Nephron progenitor cell (in vitro differentiated cells): Measurements from ENCODE around the gene HAGHL.
"Not testable (repeated sequence)": the region's sequence is repeated elsewhere in the genome, so short reads cannot be mapped to it uniquely, and the experiment has no call there.

Source experiments
- DNase-seq: peaks from one replicate; pipeline ENCODE4 v3.0.0; 2021
- H3K27ac Mint-ChIP-seq: 2 replicates; pipeline ENCODE4 v1.8.0; 2021; ENCODE audit warnings: mild to moderate bottlenecking, moderate library complexity, mixed read lengths
- H3K27me3 Mint-ChIP-seq: 2 replicates; pipeline ENCODE4 v1.8.0; 2021; ENCODE audit warnings: mild to moderate bottlenecking, low read depth, mixed read lengths; ENCODE audit not compliant: poor library complexity
- H3K36me3 Mint-ChIP-seq: 2 replicates; pipeline ENCODE4 v1.8.0; 2021; ENCODE audit warnings: low read depth, mixed read lengths
- H3K4me1 Mint-ChIP-seq: 2 replicates; pipeline ENCODE4 v1.8.0; 2021; ENCODE audit warnings: mixed read lengths
- H3K4me3 Mint-ChIP-seq: 2 replicates; pipeline ENCODE4 v1.8.0; 2021; ENCODE audit warnings: mild to moderate bottlenecking, moderate library complexity, mixed read lengths
- H3K9me3 Mint-ChIP-seq: 2 replicates; pipeline ENCODE4 v1.8.0; 2021; ENCODE audit warnings: mild to moderate bottlenecking, moderate library complexity, mixed read lengths
- TF ChIP-seq, protein P1 (sequence below): fragments of 200-600 bp; sonication (generic); IDR thresholded peaks from 2 replicates; pipeline ENCODE4 v1.5.0; 2021; ENCODE audit warnings: antibody characterized with exemption

HAGHL gene

GRCh38 chr16:710500-711075, 16.3 kb upstream of the HAGHL start:
- peaks cover 69% of the 10 kb centered on the region for H3K27me3 Mint-ChIP-seq
- no peak overlapping the region for H3K27ac Mint-ChIP-seq
- H3K36me3 Mint-ChIP-seq: no peaks in the 10 kb centered on the region
- TF ChIP-seq, protein P1, sequence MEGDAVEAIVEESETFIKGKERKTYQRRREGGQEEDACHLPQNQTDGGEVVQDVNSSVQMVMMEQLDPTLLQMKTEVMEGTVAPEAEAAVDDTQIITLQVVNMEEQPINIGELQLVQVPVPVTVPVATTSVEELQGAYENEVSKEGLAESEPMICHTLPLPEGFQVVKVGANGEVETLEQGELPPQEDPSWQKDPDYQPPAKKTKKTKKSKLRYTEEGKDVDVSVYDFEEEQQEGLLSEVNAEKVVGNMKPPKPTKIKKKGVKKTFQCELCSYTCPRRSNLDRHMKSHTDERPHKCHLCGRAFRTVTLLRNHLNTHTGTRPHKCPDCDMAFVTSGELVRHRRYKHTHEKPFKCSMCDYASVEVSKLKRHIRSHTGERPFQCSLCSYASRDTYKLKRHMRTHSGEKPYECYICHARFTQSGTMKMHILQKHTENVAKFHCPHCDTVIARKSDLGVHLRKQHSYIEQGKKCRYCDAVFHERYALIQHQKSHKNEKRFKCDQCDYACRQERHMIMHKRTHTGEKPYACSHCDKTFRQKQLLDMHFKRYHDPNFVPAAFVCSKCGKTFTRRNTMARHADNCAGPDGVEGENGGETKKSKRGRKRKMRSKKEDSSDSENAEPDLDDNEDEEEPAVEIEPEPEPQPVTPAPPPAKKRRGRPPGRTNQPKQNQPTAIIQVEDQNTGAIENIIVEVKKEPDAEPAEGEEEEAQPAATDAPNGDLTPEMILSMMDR: no peak
- H3K9me3 Mint-ChIP-seq: no peaks in the 10 kb centered on the region
- no peak for DNase-seq
- H3K4me1 Mint-ChIP-seq: peaks cover 9% of the 10 kb centered on the region
- H3K4me3 Mint-ChIP-seq: no peak overlapping the region

GRCh38 chr16:711084-711483, 15.8 kb upstream of the HAGHL start:
- DNase-seq: no peak
- H3K27me3 Mint-ChIP-seq: peaks cover 68% of the 10 kb centered on the region
- no peak overlapping the region for H3K4me3 Mint-ChIP-seq
- H3K36me3 Mint-ChIP-seq: no peaks in the 10 kb centered on the region
- no peak overlapping the region for H3K27ac Mint-ChIP-seq
- TF ChIP-seq, protein P1: no peak
- peaks cover 11% of the 10 kb centered on the region for H3K4me1 Mint-ChIP-seq
- no peaks in the 10 kb centered on the region for H3K9me3 Mint-ChIP-seq

GRCh38 chr16:711548-712320, 15.2 kb upstream of the HAGHL start:
- H3K4me1 Mint-ChIP-seq: peaks cover 17% of the 10 kb centered on the region
- H3K27ac Mint-ChIP-seq: no peak overlapping the region
- peaks cover 65% of the 10 kb centered on the region for H3K27me3 Mint-ChIP-seq
- peak; percentile 93 for DNase-seq
- H3K36me3 Mint-ChIP-seq: no peaks in the 10 kb centered on the region
- TF ChIP-seq, protein P1: peak; percentile 96
- H3K9me3 Mint-ChIP-seq: no peaks in the 10 kb centered on the region
- H3K4me3 Mint-ChIP-seq: no peak overlapping the region

- TF ChIP-seq, protein P1: peak; percentile 44
- not testable (repeated sequence) for H3K4me3 Mint-ChIP-seq, H3K36me3 Mint-ChIP-seq, H3K9me3 Mint-ChIP-seq
- Mint-ChIP-seq H3K4me1 (peaks cover 17% of the 10 kb centered on the region), H3K27me3 (peaks cover 55% of the 10 kb centered on the region), H3K27ac (peak overlapping the region; percentile 43)
- peak; percentile 53 for DNase-seq
Observed at GRCh38 chr16:712740-713250, 14.1 kb upstream of the HAGHL start.

DNA sequence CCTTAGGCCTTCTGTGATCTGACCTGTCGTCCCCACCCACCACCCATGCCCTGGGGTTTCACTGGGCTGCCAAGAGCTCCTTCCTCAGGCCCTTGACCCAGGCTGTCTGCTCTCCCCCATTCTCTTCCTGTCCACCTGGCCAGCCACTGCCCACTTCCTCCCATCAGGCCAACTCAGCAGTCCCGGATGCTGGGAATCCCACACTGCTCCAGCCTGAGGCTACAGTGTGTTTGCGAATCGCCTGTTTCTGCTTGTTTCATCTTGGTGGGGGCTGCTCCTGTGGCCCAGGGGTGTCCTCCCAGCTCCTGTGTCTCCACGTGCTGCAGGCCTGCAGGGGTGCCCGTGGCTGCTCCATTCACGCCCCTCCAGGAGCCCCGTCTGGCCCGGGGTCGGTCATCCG, 12.8 kb upstream of the HAGHL start:
- Mint-ChIP-seq H3K36me3 (no peaks in the 10 kb centered on the region), H3K27me3 (peaks cover 42% of the 10 kb centered on the region), H3K4me1 (peaks cover 23% of the 10 kb centered on the region), H3K9me3 (no peaks in the 10 kb centered on the region), H3K27ac (no peak overlapping the region), H3K4me3 (no peak overlapping the region)
- no peak for DNase-seq
- TF ChIP-seq, protein P1: no peak
